Vagina (tissue), 2 donors: ENCODE results near the gene CAPN13.

Experiments
- CTCF ChIP-seq, 3 experiments: fragments of 450-650 bp in 2 of 3; fragments of 200-600 bp in 1 of 3; sonication (generic) in 1 of 3; IDR thresholded peaks; one replicate each; pipeline ENCODE4 v1.5.1; 2017 to 2019; ENCODE audit warnings: antibody characterized with exemption in 3 of 3, mild to moderate bottlenecking in 2 of 3, moderate library complexity in 2 of 3
- POLR2A ChIP-seq, 2 donors: fragments of 450-650 bp; IDR thresholded peaks; one replicate each; pipeline ENCODE4 v1.6.1; 2017; ENCODE audit warnings: antibody characterized with exemption in 2 of 2, mild to moderate bottlenecking in 2 of 2, moderate library complexity in 2 of 2
- POLR2AphosphoS5 ChIP-seq, 2 donors: sonication (generic); formaldehyde crosslinking; IDR thresholded peaks; one replicate each; pipeline ENCODE4 v1.9.0; 2017; ENCODE audit warnings: antibody characterized with exemption in 2 of 2, mild to moderate bottlenecking in 2 of 2, low read depth in 1 of 2; ENCODE audit not compliant: insufficient read depth in 1 of 2

GRCh38 chr2:30710461-30710860 is 96.8 kb downstream of the CAPN13 start:
- TF ChIP-seq CTCF (IDR thresholded peaks at IDR 0.05), result no peak
- no peak for TF ChIP-seq POLR2A (IDR thresholded peaks at IDR 0.05)
- no peak for TF ChIP-seq POLR2AphosphoS5 (IDR thresholded peaks at IDR 0.05; ENCODE audit: insufficient read depth in 1 of 2, low read depth in 1 of 2)
